Sigmoid colon (tissue), 7 donors: ENCODE data around the gene ACACA. TPM values are rescaled to one million over a fixed set of nuclear protein-coding genes. Genes with fewer than 3 reads are reported as not detected.

ENCODE experiments used
- DNase-seq: peaks from one replicate; pipeline ENCODE4 v3.0.0-alpha.2; 2019
- H3K27ac ChIP-seq, 4 donors: fragments of 200-600 bp; sonication (generic); one replicate each; pipeline ENCODE4 v1.5.1; 2016 to 2019; ENCODE audit warnings: mild to moderate bottlenecking in 1 of 4
- H3K27me3 ChIP-seq, 3 donors: fragments of 200-600 bp; sonication (generic); one replicate each; pipeline ENCODE4 v1.5.1; 2019; ENCODE audit warnings: mild to moderate bottlenecking in 1 of 3
- H3K36me3 ChIP-seq, 4 donors: fragments of 200-600 bp; sonication (generic); one replicate each; pipeline ENCODE4 v1.5.1; 2016 to 2019
- H3K4me1 ChIP-seq, 4 donors: fragments of 200-600 bp; sonication (generic); one replicate each; pipeline ENCODE4 v1.5.1; 2017 to 2019
- H3K4me3 ChIP-seq, 4 donors: fragments of 200-600 bp; sonication (generic); one replicate each; pipeline ENCODE4 v1.5.1; 2017 to 2019; ENCODE audit warnings: mild to moderate bottlenecking in 2 of 4, moderate library complexity in 1 of 4
- H3K9me3 ChIP-seq, 4 donors: fragments of 200-600 bp in 3 of 4; sonication (generic) in 3 of 4; one replicate each; pipeline versions ENCODE4 v1.5.1 to v1.6.1; 2013 to 2019
- CTCF ChIP-seq, 4 experiments: fragments of 450-650 bp in 3 of 4; fragments of 200-600 bp in 1 of 4; IDR thresholded peaks; one replicate each; pipeline ENCODE4 v1.5.1; 2016 to 2019; ENCODE audit warnings: antibody characterized with exemption in 4 of 4, mild to moderate bottlenecking in 3 of 4, moderate library complexity in 2 of 4
- EP300 ChIP-seq, 4 donors: sonication (generic); formaldehyde crosslinking; IDR thresholded peaks; one replicate each; pipeline ENCODE4 v1.6.1; 2017; ENCODE audit warnings: antibody characterized with exemption in 4 of 4
- POLR2A ChIP-seq, 2 donors: fragments of 450-650 bp; IDR thresholded peaks; one replicate each; pipeline ENCODE4 v1.6.1; 2016; ENCODE audit warnings: antibody characterized with exemption in 2 of 2, mild to moderate bottlenecking in 2 of 2, moderate library complexity in 2 of 2
- POLR2AphosphoS5 ChIP-seq, 4 donors: sonication (generic); formaldehyde crosslinking; IDR thresholded peaks; one replicate each; pipeline ENCODE4 v1.6.1; 2017; ENCODE audit warnings: antibody characterized with exemption in 4 of 4
- WGBS, 2 donors: extraction: QIAGEN DNeasy Blood & Tissue Kit; methylation state at CpG; one replicate each; pipeline ENCODE4 v1.1.7; 2013; 5-methylcytosine and 5-hydroxymethylcytosine counted together
- intact Hi-C: fragments of 100-400 bp; cut with DNase I; formaldehyde crosslinking; loops from one replicate; pipeline ENCODE4 v1.15.1; 2023
- polyA plus RNA-seq, 3 donors: library from polyadenylated mRNA; stranded (reverse); fragments of 200-250 nt; gene quantifications; one replicate each; pipeline ENCODE4 v1.2.3, GENCODE V29; 2013
- total RNA-seq, 4 donors: library from RNA; depleted of rRNA; stranded (reverse); fragments of >200 nt; gene quantifications; one replicate each; pipeline ENCODE4 v1.1.0, GENCODE V29; 2016
- donor health status: healthy with polysubstance abuse.
- donor health status: Bipolar disorder and iron deficiency.
- donor health status: healthy.

ACACA gene
- total and polyA plus RNA-seq, 7 donors, result 10.8 to 38.9 (median 27.6) TPM

- Histone ChIP-seq H3K4me1 (no peaks in the 10 kb centered on the region), H3K27ac (no peak overlapping the region), H3K9me3 (no peaks in the 10 kb centered on the region), H3K4me3 (no peak overlapping the region), H3K36me3 (no peaks in the 10 kb centered on the region), H3K27me3 (no peaks in the 10 kb centered on the region)
- intact Hi-C loops, result no loop called here
- TF ChIP-seq POLR2AphosphoS5 (IDR thresholded peaks at IDR 0.05) (no peak), CTCF (IDR thresholded peaks at IDR 0.05) (no peak), EP300 (IDR thresholded peaks at IDR 0.05) (no peak), POLR2A (IDR thresholded peaks at IDR 0.05) (no peak)
- DNase-seq, result no peak
These were observed 91.0 kb downstream of the ACACA start for GRCh38 chr17:37315601-37316000.

DNA sequence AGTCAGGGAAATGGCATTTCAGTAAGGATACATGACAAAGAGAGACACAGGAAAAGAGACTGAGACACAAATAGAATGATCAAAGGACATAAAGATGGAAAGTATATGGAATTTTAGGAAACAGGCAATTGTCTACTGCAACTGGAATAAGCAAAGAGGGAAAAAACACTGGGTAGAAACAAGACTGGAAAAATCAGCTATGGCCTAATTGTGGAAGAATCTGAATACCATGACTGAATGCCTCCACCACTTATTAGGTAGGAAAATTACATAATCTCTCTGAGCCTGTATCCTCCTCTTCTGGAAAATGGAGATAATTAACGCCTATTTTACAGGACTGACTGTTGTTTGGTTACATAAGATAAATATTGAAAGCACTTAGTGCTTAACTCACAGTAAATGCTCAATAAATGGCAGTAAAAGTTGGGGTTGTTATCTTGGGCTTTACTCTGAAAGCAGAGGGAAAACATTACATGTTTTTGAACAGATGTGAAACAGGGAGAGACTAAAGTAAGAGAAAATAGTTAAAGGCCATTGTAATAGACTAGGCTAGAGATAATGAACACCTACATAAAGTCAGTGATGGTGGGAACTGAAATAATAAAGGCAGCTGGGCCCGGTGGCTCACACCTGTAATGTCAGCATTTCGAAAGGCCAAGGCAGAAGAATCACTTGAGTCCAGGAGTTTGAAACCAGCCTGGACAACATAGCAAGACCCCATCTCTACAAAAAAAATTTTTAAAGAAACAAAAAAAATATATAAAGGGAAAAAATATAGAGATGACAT lies 94.3 kb downstream of the ACACA start:
- peaks cover 0 to under 1% (median 0%) of the 10 kb centered on the region in 4 donors for H3K36me3 ChIP-seq
- no peaks in the 10 kb centered on the region for H3K4me1 ChIP-seq
- H3K27me3 ChIP-seq, result no peaks in the 10 kb centered on the region
- H3K27ac ChIP-seq, result no peak overlapping the region
- DNase-seq, result no peak
- no peak for TF ChIP-seq CTCF (IDR thresholded peaks at IDR 0.05)
- no peak for TF ChIP-seq EP300 (IDR thresholded peaks at IDR 0.05)
- intact Hi-C loops, result no loop called here
- WGBS, 2 donors, result 65 to 74% methylated on average over 3 of the region's 3 CpGs
- no peak overlapping the region for H3K4me3 ChIP-seq
- H3K9me3 ChIP-seq, result no peaks in the 10 kb centered on the region

GRCh38 chr17:37310940-37311339 lies 95.7 kb downstream of the ACACA start:
- intact Hi-C loops, result no loop called here
- TF ChIP-seq CTCF (IDR thresholded peaks at IDR 0.05) (no peak), POLR2AphosphoS5 (IDR thresholded peaks at IDR 0.05) (no peak)
- Histone ChIP-seq H3K27me3 (no peaks in the 10 kb centered on the region), H3K4me3 (no peak overlapping the region), H3K36me3 (peaks cover 0 to 6% (median 0%) of the 10 kb centered on the region in 4 donors), H3K9me3 (no peaks in the 10 kb centered on the region), H3K4me1 (no peaks in the 10 kb centered on the region), H3K27ac (no peak overlapping the region)
- no peak for DNase-seq
- WGBS, 2 donors, result 32 to 71% methylated on average over 1 of the region's 1 CpG

DNA sequence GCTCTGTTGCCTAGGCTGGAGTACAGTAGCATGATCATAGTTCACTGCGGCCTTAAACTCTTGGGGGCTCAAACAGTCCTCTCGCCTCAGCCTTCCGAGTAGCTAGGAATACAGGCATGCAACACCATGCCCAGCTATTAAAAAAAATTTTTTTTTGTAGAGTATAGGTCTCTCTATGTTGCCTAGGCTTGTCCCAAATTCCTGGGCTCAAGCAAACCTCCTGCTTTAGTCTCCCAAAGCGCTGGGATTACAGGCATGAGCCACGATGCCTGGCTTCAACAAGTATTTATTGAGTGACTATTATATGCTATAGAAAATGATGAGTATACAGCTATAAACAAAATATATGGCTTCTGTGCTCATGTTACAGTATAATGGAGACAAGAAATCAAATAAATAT lies 97.6 kb downstream of the ACACA start:
- Histone ChIP-seq H3K9me3 (no peaks in the 10 kb centered on the region), H3K36me3 (peaks cover 0 to 10% (median 0%) of the 10 kb centered on the region in 4 donors), H3K27ac (no peak overlapping the region), H3K27me3 (no peaks in the 10 kb centered on the region), H3K4me3 (no peak overlapping the region), H3K4me1 (no peaks in the 10 kb centered on the region)
- intact Hi-C loops, result no loop called here
- no peak for DNase-seq
- 95 to 96% methylated on average over 5 of the region's 5 CpGs for WGBS, 2 donors
- TF ChIP-seq EP300 (IDR thresholded peaks at IDR 0.05), result no peak
- no peak for TF ChIP-seq POLR2A (IDR thresholded peaks at IDR 0.05)
- TF ChIP-seq POLR2AphosphoS5 (IDR thresholded peaks at IDR 0.05), result no peak
- no peak for TF ChIP-seq CTCF (IDR thresholded peaks at IDR 0.05)

DNA sequence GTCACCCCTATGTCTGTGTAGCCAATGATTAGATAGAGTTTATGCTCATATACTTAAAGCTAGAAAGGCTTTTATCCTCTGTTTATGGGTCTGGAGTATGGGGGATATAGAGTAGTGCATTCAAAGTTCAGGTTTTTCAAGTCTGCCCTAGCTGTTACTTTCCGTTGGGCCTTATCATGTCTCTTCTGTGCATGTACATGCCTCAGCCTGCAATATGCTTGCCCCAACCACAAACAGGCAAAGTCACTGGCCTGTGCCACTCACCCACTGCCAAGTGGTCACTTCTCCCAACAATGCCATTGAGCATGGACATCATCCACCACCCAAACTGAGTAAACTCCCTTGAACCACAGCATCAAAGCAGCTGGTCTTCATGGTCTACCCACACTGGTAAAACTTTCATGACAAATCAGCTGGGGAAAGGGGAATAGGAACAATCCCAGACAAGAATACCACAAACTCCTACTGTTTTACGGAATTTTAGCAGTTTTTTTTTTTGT lies 101.2 kb downstream of the ACACA start:
- no peak for DNase-seq
- no peak overlapping the region for H3K4me3 ChIP-seq

More for the DNA sequence above, 101.2 kb downstream of the ACACA start:
- Histone ChIP-seq H3K27ac (no peak overlapping the region), H3K27me3 (no peaks in the 10 kb centered on the region), H3K36me3 (peaks cover 0 to 11% (median 0%) of the 10 kb centered on the region in 4 donors), H3K4me1 (peaks cover 0 to 9% (median 7%) of the 10 kb centered on the region in 4 donors), H3K9me3 (no peaks in the 10 kb centered on the region)
- intact Hi-C loops, result no loop called here
- WGBS, 2 donors, result 88 to 90% methylated on average over 2 of the region's 2 CpGs
- TF ChIP-seq CTCF (IDR thresholded peaks at IDR 0.05) (no peak), EP300 (IDR thresholded peaks at IDR 0.05) (no peak), POLR2A (IDR thresholded peaks at IDR 0.05) (no peak), POLR2AphosphoS5 (IDR thresholded peaks at IDR 0.05) (no peak)
